Measurements from ENCODE around the gene RRP8.

RRP8 gene

GRCh38 chr11:6566704-6567370, 36.6 kb downstream of the RRP8 start:
- no peak for DNase-seq

- DNase-seq: no peak
These were observed 37.3 kb downstream of the RRP8 start for GRCh38 chr11:6565988-6566703.

GRCh38 chr11:6565325-6565724, 38.1 kb downstream of the RRP8 start:
- no peak for DNase-seq

- no peak for DNase-seq
These were observed 39.7 kb downstream of the RRP8 start for GRCh38 chr11:6563667-6564066.

GRCh38 chr11:6563121-6563619, 40.2 kb downstream of the RRP8 start:
- no peak for DNase-seq

GRCh38 chr11:6561288-6561687, 42.1 kb downstream of the RRP8 start:
- no peak for DNase-seq

GRCh38 chr11:6559369-6559768, 44.0 kb downstream of the RRP8 start:
- no peak for DNase-seq

- no peak for DNase-seq
These were observed 45.4 kb downstream of the RRP8 start for GRCh38 chr11:6557761-6558674.

- no peak for DNase-seq
These were observed 46.4 kb downstream of the RRP8 start for GRCh38 chr11:6557063-6557462.

- no peak for DNase-seq
These were observed 47.1 kb downstream of the RRP8 start for GRCh38 chr11:6556139-6556949.

- no peak for DNase-seq
These were observed 48.3 kb downstream of the RRP8 start for GRCh38 chr11:6554828-6555706.

- DNase-seq: no peak
These were observed 49.8 kb downstream of the RRP8 start for GRCh38 chr11:6553634-6554033.

- no peak for DNase-seq
These were observed 54.8 kb downstream of the RRP8 start for GRCh38 chr11:6548641-6549040.

GRCh38 chr11:6548121-6548520, 55.3 kb downstream of the RRP8 start:
- no peak for DNase-seq

GRCh38 chr11:6547177-6547576, 56.2 kb downstream of the RRP8 start:
- no peak for DNase-seq

- no peak for DNase-seq
These were observed 56.7 kb downstream of the RRP8 start for GRCh38 chr11:6546735-6547134.

- DNase-seq: no peak
These were observed 57.4 kb downstream of the RRP8 start for GRCh38 chr11:6545917-6546605.

Measured in activated naive CD4-positive, alpha-beta T cell treated with anti-CD3 and anti-CD28 coated beads, Interleukin-2, amount 50 U/mL, for 16 hours (primary cell).